GM19351 (cell line): ENCODE measurements around the gene FXYD3.

ENCODE experiments used
- ATAC-seq: cut with Tn5 transposase; IDR thresholded peaks from one replicate; pipeline ENCODE4 v1.9.1; 2021; ENCODE audit warnings: mild to moderate bottlenecking, moderate library complexity; ENCODE audit not compliant: unreplicated experiment

FXYD3 gene, protein sequence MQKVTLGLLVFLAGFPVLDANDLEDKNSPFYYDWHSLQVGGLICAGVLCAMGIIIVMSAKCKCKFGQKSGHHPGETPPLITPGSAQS

DNA sequence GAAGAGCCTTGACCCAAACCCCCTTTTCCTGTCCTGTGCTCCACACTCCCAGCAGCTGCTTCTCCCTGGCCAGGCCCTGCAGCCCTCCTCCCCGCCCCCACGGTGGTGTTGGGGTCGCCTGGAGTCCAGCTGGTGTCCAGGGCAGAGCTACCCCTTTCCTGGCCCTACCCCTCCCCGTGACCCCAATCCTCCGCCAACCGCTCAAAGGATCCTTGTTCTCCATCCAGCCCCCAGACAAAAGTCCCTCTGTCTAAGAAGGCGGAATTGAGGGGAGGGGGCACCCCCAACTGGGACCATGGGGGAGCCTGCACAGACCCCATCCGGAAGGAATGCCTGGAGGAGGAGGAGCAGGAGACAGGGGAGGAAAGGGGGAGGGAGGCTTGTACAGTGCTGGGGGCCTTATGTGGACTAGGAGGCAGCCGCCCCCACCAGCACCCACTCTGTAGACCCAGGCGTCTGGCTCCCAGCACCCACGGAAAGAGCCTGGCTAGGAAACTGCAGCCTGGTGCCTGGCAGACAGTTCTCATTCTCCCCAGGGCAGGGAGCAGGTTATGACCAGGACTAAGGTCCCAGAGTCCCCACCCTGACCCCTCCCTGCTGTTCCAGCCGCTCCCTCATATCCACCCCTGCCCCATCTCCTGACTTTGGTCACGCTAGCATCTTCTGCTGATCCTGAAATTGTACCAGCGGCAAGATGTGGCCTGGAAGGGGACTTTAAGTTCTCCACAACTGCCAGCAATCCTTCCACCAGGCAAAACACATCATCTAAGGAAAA, at the start of gene FXYD3:
Gene FXYD3, plus strand, starts transcription at position 647 of the 775 bp plus-strand sequence. CDS start 3,554 bp downstream, outside the sequence.
- no peak for ATAC-seq

DNA sequence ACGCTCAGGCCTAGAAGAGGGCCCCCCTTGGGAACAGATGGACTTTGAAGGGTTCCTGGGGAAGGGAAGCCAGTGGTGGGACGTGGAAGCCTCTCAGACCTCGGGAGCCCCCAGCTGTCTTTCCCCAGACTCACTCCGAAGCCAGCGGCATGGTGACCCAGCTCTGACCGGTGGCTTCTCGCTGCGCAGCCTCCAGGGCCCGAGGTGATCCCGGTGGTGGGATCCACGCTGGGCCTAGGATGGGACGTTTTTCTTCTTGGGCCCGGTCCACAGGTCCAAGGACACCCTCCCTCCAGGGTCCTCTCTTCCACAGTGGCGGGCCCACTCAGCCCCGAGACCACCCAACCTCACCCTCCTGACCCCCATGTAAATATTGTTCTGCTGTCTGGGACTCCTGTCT, 49.5 kb upstream of the FXYD3 start:
- ATAC-seq = no peak

DNA sequence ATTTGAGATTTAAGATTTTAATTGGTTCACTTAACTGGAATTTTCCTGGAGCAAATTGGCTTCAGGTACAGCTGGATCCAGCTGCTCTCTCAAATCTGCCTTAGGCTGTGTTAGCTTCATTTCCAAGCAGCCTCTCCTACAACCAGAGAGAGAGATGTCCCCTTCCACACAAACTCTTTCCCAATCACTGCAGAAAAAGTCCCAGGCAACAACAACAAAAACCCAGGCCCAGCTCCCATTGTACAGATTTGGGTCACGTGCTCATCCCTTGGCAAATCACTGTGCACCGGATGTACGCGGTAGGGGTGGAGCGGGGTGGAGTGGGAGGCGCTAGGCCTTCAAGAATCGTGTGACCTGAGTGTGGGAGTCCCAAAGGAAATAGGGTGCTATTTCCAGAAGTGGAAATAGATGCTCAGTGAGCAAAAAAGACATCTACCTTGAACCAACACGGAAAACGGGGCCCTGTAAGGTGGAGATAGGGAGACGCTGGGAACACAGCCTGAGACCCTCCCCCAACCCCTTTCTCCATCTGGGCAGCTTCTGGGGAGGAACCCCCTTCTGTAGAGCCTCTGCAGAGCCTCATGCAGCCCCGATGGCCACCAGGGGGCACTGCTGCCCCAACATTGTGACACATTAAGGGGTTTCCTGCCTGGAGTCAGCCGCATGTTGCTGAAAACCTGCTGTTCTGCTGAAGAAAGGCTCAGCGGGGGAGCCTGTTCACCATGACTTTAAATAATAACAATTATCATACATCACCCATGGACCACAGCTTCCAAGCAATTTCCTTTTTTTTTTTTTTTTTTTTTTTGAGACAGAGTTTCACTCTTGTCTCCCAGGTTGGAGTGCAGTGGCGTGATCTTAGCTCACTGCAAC, 48.7 kb upstream of the FXYD3 start:
- ATAC-seq = peak; percentile 86

DNA sequence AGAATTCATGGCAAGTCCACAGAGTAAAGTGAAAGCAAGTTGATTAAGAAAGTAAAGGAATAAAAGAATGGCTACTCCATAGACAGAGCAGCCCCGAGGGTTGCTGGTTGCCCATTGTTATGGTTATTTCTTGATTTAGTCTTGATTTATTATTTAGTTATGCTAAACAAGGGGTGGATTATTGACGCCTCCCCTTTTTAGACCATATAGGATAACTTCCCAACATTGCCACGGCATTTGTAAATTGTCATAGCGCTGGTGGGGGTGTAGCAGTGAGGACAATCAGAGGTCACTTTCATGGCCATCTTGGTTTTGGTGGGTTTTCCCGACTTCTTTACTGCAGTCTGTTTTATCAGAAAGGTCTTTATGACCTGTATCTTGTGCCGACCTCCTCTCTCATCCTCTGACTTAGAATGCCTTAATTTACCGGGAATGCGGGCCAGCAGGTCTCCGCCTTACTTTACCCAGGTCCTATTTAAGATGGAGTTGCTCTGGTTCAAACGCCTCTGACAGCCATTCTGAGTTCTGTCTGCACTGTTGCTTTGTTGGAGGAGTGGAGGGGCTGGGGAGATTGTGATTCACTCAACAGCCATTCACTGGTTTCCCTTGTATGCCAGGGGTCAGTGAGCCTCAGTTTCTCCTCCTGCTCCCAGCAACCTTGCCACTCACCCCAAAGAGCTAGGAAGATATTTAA, 46.5 kb upstream of the FXYD3 start:
- no peak for ATAC-seq

DNA sequence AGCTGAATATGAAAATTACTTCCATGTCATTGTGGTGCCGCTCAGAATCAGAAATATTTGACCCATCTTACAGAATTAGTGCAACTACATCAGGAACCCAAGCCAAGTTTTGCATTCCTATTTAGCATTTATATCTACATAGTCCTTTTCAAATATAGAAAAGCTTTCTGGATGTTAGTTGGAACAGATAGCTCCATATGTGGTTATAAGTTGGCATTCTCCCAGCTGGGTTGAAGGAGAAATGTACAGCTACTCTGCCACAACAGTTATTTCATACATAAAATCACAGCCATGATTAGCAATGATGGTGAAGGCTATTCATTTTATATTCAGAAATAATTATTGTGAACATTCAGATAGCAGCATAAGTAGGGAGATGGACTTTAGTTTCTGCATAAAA, 45.9 kb upstream of the FXYD3 start:
- no peak for ATAC-seq

DNA sequence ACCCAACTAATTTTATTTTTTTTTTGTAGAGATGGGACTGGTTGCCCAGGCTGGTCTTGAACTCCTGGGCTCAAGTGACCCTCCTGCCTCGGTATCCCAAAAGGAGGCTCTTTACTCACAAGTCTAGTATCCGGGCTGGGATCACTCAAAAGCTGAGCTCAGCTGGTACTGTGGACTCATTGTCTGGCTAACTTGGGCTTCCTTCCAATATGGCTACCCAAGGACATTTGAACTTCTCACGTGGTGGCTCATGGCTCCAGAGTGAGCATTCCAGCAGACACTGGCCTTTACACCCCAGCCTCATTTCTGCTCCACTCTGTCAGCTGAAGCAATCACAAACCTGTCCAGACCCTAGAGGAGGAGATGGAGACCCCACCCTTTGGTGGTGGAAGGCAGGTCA, 45.2 kb upstream of the FXYD3 start:
- no peak for ATAC-seq

DNA sequence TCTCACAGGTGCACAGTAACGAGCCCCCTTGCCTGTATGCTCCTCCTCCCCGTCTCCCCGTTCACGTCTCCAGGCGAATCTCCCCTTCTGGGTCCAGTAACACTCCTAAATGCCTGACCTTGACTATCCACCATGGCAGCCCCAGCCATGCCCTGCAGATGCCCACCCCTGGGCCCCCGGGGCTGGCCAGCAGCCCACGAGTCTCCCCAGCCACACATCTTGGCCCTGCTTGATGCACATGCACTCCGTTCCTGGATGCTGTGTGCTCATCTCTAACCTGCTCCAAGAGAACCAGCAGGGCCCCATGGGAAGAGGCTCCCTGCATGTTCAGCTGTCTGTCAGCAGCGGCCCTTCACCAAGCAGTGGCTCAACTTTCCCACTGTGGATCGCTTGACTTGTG, 42.1 kb upstream of the FXYD3 start:
- no peak for ATAC-seq

DNA sequence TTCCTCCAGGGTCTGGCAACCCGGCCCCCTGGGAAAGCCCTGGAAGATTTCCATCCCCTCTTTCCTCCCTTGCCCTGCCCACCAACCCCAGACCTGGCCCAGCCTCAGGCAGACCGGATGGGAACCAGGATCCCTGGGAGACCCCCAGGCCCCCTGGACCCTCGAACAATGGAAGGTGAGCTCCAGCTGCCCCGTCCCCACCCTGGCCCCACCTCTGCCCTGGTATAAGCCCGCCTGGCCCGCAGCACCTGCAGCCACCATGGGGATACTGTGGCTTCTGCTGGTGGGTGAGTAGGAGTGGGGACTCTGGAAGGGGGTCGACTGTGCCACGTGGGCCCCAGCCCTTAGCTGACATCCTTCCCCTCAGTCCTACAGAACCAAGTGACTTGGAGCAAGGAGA, 41.7 kb upstream of the FXYD3 start:
- no peak for ATAC-seq

DNA sequence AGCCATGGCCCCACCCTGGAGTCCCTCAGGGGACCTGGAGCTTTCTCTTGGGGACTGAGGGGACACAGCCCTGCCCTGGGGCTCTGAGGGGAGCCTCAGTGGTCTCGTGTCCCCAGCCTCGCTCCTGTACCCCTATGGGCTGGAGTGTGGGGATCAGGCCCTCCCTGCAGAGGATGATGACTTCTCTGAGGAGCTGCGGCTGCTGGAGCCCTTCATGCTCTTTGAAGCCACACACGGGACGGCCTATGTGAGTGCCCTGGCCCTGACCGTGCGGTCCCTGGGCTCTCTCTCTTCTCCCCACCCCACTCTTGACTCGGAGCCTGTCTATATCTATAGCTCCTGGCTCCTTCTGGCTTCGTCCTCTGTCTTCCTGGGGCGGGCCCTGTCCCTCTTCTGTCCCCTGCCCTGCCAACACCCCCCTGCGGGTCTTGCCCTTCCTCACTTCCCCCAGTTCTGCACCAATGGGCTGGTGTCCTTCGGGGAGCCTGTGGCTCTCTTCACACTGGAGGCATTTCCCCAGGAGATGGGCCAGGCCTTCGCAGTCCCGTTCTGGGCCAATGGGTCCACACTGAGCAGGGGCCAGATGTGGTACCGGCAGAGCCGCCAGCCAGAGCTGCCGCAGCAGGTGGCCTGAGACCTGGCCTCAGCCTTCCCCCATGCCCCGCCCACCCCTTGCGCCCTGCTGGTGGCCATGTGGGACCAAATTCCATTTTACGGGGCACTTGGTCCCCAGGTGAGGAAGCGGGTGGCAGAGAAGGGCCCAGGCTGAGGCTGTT, 41.0 kb upstream of the FXYD3 start:
- ATAC-seq = no peak

DNA sequence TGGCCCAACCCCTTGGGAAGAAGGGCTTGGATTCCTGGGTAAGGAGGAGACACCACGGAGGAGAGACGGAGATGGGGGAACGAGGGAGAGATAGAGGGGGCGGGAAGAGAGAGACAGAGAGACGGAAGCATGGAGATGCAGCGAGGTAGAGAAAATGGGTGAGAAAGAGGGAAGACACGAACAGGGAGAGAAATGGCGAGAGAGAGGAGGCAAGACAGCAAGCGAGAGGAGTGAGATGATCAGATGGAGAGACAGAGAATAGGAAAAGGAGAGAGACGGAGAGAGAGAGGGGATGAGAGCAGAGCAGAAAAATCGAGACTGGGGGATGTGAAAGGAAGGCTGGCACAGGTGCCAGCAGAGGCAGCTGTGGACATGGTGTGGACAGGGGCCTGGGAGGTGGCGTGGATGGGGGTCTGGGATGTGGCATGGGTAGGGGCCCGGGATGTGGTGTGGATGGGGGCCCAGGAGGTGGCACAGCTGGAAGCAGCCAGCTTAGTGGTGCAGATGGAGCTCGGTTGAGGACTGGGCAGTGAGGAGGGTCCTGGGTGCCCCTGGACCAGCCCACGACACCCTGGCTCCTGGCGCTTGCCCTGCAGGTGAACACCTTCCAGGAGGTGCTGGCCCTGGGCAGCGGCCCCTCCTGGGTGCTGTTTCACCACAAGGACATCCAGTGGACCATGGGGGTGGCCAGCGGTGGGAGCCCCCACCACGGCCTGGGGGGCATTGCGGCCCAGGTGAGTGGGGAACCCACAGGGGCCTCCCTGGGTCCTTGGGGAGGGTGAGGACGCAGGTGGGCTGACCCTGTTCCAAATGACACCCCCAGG, 40.2 kb upstream of the FXYD3 start:
- no peak for ATAC-seq

DNA sequence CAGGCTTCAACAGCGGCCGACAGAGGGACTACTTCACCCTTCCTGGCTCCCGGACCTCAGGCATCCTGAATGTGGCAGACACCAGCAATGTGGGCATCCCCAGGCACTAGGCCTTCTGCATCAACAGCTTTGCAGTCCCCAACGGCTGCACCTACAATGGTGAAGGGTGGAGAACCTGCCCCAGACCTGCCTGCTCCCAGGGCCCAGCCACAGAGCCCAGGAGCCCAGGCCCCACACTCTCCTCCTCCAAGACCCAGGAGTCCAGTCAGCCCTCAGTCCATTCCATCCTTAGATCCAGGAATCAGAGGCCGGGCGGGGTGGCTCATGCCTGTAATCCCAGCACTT, 39.6 kb upstream of the FXYD3 start:
- no peak for ATAC-seq

DNA sequence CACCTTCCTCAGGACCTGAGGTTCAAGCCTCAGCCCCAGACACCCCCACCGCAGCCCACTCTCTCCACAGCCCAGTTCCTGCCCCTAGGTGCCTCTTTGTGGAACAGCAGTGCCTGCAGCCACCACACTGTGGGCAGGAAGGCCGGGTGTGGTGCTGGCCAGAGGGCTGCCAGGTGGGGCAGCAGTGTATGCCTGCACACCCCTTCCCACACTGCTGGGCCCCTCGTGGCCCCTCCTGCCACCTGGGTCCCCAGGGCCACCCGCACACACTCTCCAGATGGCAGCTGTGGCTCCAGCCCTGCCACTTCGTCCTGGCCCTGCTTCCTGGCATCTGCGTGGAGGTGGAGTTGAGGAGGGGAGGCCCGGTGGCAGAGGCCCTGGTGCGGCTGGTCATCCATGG, 39.0 kb upstream of the FXYD3 start:
- no peak for ATAC-seq

DNA sequence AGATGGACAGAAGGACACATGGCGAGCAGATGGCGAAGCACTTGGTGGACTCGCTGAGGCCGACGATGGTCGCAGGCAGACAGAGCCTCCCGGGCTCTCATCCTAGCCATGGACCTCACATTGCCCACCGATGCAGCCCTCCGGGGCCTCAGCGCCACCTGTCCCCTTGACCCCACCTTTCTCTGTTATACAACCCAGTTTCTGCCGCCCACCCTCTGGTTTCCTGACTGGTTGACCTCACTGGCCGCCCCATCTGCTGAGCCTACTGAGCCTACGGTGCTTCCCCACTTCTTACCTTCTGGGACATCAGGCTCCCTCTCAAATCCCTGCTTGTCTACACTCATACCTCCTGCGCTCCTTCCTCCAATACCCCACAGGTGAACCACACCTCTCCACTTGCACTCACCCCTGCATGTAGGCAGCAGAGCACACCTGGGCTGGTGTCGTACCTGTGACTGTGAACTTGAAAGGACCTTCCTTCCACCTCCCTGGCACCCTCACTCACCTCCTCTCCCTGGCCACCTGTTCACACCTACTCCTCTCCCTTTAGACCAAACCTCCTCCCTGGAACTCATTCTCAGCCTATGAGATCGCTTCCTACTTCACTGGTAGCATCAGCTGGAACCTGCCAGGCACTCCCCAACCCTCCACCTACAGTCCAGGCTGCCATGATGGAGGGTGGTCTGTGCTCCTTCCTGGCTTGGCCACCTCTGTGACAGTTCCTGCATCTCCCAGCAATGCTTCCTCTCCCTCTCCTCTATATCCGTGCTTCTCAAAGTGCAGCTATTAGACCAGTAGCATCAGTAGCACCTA, 38.0 kb upstream of the FXYD3 start:
- no peak for ATAC-seq

DNA sequence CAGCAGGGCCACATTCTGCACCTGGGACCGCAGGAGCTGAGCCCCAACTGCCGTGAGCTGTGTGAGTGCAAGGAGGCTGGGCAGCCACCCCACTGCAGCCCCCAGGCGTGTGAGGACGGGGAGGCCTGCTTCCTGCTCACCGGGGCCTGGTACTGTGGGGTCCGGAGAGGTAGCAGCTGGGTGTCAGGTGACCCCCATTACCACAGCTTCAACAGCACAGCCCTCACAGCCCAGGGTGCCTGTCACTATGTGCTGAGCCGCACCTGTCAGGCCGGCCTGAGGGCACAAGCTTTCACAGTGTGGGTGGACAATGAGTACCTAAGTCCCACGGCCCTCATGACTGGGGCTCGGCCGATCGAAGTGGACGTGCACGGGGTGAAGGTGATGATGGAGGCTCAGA, 35.8 kb upstream of the FXYD3 start:
- no peak for ATAC-seq

DNA sequence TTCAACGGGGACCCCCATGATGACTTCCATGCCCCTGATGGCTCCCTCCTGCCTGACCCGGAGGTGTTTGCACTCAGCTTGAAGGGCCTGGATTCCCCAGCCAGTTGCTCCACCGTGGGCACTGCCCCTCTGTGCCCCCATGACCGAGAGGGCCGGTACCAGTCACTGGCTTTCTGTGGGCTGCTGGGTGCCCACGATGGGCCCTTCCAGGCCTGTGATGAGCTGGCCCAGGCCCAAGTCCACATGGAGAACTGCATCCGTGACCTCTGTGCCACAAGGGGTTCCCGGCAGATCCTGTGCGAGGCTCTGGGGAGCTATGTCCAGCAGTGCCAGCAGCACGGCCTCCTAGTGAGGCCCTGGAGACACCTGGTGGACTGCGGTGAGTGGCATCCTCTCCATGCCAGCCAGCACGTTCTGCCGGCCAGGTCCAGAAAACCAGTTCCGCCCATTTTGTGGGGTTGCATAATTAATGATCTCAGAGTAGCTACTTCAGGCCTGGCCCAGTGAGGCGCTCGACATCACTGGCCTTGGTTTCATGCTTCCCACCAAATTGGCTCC, 34.9 kb upstream of the FXYD3 start:
- no peak for ATAC-seq

DNA sequence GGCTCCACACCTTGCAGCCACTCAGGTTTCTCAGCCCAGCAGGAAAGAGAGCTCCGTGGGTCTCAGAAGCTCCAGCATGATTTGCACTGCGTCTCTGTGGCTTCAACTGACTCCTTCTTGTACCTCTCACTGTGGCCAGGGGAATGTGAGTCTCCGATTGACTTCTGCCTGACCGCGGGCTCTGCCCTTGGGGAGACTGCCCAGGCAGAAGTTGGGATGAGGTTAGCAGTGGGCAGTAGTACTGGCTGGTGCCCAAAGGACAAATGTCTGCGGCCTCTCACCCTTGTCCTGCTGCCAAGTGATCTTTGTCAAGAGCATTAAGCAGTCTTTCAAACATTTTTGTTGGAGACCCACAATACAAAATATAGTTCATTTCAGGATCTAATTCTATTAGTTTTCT, 34.4 kb upstream of the FXYD3 start:
- no peak for ATAC-seq

DNA sequence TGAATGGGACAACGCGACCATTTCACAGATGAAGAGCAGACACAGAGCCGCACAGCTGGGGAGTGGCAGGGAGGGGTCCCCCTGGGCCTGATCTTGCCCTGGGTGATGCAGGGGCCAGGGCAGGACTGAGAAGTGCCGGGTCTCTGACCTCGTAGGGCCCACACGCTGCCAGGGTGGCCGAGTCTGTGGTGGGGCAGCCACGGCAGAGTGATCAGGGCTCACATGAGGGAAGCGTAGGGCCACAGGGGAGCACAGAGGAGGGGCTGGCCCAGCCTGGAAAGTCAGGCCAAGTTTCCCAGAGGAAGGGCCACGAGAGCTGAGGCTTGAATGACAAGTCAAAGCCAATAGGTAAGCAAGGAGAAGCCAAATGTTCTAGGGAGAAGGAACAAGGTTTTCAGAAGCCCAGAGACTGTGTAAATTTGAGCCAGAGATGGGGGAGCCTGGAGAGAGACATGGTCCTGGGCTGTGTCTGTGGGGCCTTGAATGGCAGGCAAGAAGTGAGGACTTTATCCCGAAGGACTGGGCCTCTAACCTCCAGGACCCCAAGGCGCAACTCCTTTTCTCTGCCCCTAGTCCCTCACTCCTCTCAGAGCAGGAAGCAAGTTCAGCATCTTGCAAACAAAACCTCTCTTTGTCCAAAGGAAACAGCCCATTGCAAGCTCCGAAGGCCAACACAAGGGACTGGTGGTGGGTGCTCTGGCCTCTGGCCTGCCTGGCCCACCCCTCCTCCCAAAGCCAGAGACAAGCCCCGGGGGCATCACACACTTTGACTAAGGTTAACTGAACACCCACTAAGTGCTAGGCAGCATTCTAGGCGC, 31.7 kb upstream of the FXYD3 start:
- no peak for ATAC-seq

DNA sequence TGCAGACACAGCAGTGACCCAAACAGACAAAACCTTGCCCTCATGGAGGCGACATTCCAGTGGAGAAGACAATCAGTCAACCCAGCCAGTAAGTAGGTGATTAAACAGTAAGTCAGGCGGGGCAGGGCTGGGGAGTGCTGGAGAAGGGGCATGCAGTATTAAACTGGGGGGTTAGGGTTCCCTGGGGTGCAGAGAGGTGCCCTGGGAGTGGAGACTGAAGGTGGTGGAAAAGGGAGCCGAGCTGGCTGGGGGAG, 31.2 kb upstream of the FXYD3 start:
- no peak for ATAC-seq
